ENCODE results near the gene TBL2. TPM values are rescaled to one million over a fixed set of nuclear protein-coding genes. Genes with fewer than 3 reads are reported as not detected.
A peak's percentile ranks its signal among the peaks of the same experiment; 100 is the strongest.

Gene TBL2
- total and polyA plus RNA-seq, 10 of the 15 experiments (the other 5 are each of a cell fraction or from before 2014, with no cell fraction given) = 1.1 to 49.7 (median 26.7) TPM

- Histone ChIP-seq H3K4me1 (ENCODE audit: control insufficient read depth, insufficient read depth, low read length) (peaks cover 18% of the 10 kb centered on the region), H3K79me2 (ENCODE audit: control insufficient read depth, insufficient read depth, low read length) (peaks cover 36% of the 10 kb centered on the region), H3K27me3 (replicated peaks in 1 of 2; ENCODE audit: control insufficient read depth in 2 of 2, insufficient read depth in 2 of 2, low read length in 1 of 2) (no peaks in the 10 kb centered on the region), H3K9me3 (replicated peaks; ENCODE audit: control insufficient read depth, insufficient read depth, low read length) (no peaks in the 10 kb centered on the region), H3K9ac (ENCODE audit: control insufficient read depth, insufficient read depth, low read length) (peak overlapping the region; percentile 91), H3K4me3 (peak overlapping the region; percentile 98), H3K36me3 (ENCODE audit: control insufficient read depth in 2 of 2, insufficient read depth in 2 of 2, low read length in 1 of 2) (no peaks in the 10 kb centered on the region), H3K27ac (ENCODE audit: control insufficient read depth, insufficient read depth) (peak overlapping the region; percentile 97), H2AFZ (ENCODE audit: control insufficient read depth, low read depth, low read length) (peak overlapping the region; percentile 70; the same call in 1 of the 2 replicates), H4K20me1 (ENCODE audit: control insufficient read depth, insufficient read depth) (no peaks in the 10 kb centered on the region), H3K4me2 (ENCODE audit: control insufficient read depth, insufficient read depth) (peak overlapping the region; percentile 72)
- ChIA-PET POLR2A (interaction anchor here (0.6 to 3.7 kb wide), 5 partner anchors 10 to 39 kb away, joined by 3 to 41 read pairs (median 3); partner anchors contain the start of genes BAZ1B and TBL2), RAD21 (ENCODE audit: unreplicated experiment) (interaction anchor here (0.6 to 4.1 kb wide), 5 partner anchors 21 to 60 kb away, joined by 3 to 21 read pairs (median 4); partner anchors contain the start of genes BAZ1B and TBL2), SMC1A (ENCODE audit: uncharacterized antibody, unreplicated experiment) (interaction anchor here (1.1 to 1.5 kb wide), 3 partner anchors 9 to 36 kb away, joined by 3 to 5 read pairs (median 4); no protein-coding TSS in a partner anchor), CTCF (interaction anchor here (1.5 to 1.8 kb wide), 2 partner anchors 31 to 35 kb away, joined by 4 to 8 read pairs; partner anchors contain the start of gene BAZ1B)
- FAIRE-seq = peak; percentile 38
- 0% methylated on average over 4 of the region's 36 CpGs for WGBS (ENCODE audit: insufficient coverage, insufficient replicate concordance, low lambda C conversion rate, missing lambda C conversion rate)
- no TSS peak for BruUV-seq (replicated peaks)
- in situ Hi-C loops (cut with MboI) (no loop called here), intact Hi-C loops (cut with micrococcal nuclease; ENCODE audit: unreplicated experiment) (loop anchor here (1.0 to 2.0 kb wide), 2 partner anchors 22 to 35 kb away; partner anchors contain the start of genes BAZ1B and TBL2)
- ATAC-seq = peak; percentile 98
- DNase-seq (ENCODE audit: low read depth, low spot score) = peak; percentile 47
- no peak for TF ChIP-seq KDM1A (IDR thresholded peaks at IDR 0.05; ENCODE audit: borderline replicate concordance)
- peak; percentile 46; the same call in 1 of the 2 replicates for TF ChIP-seq BACH1 (IDR thresholded peaks at IDR 0.05; ENCODE audit: borderline replicate concordance)
- peak; percentile 88 for TF ChIP-seq CREB1 (IDR thresholded peaks at IDR 0.05; ENCODE audit: low read depth)
- no peak for TF ChIP-seq IRF3 (IDR thresholded peaks at IDR 0.05)
- peak; percentile 73 for TF ChIP-seq SP1 (IDR thresholded peaks at IDR 0.05; ENCODE audit: low read depth, low read length)
- TF ChIP-seq YBX1 (IDR thresholded peaks at IDR 0.05) = no peak
- 0 out of 4 replicates have a peak, but pooled peaks of 1 of the 2 experiments have one; percentile 22 for TF ChIP-seq IKZF2 (IDR thresholded peaks at IDR 0.05)
- TF ChIP-seq WRNIP1 (IDR thresholded peaks at IDR 0.05; ENCODE audit: borderline replicate concordance, low read depth, low read length) = no peak
- no peak for TF ChIP-seq USF1 (IDR thresholded peaks at IDR 0.05; ENCODE audit: borderline replicate concordance, extremely low read length, insufficient read depth, low read depth, low read length)
- TF ChIP-seq JUND (IDR thresholded peaks at IDR 0.05; ENCODE audit: low read depth, low read length) = no peak
- TF ChIP-seq CREM (IDR thresholded peaks at IDR 0.05; ENCODE audit: low read depth) = 0 out of 2 replicates have a peak, but pooled peaks have one; percentile 35
- no peak for TF ChIP-seq FOS (IDR thresholded peaks at IDR 0.05; ENCODE audit: borderline replicate concordance, extremely low read depth, insufficient read length)
- no peak for TF ChIP-seq MTA2 (IDR thresholded peaks at IDR 0.05; ENCODE audit: low read depth)
- peak; percentile 49; the same call in 1 of the 2 replicates for TF ChIP-seq RUNX3 (IDR thresholded peaks at IDR 0.05; ENCODE audit: low read length)
- TF ChIP-seq NFYB (IDR thresholded peaks at IDR 0.05; ENCODE audit: insufficient read depth, low read depth, low read length) = peak; percentile 83; the same call in 1 of the 2 replicates
- peak; percentile 68 for TF ChIP-seq CHD2 (IDR thresholded peaks at IDR 0.05; ENCODE audit: borderline replicate concordance, low read depth, low read length)
- TF ChIP-seq HCFC1 (IDR thresholded peaks at IDR 0.05; ENCODE audit: low read length) = peak; percentile 34; the same call in 1 of the 2 replicates
- no peak for TF ChIP-seq RELB (IDR thresholded peaks at IDR 0.05; ENCODE audit: low read depth)
Measured at GRCh38 chr7:73557108-73557396, 21.3 kb downstream of the TBL2 start.

All from GM12878 (cell line).